HG02943 (cell line): Measurements from ENCODE around the gene PI4K2A.
"Not testable (repeated sequence)": the region's sequence is repeated elsewhere in the genome, so short reads cannot be mapped to it uniquely, and the experiment has no call there.

Source experiments
- ATAC-seq: cut with Tn5 transposase; IDR thresholded peaks from one replicate; pipeline ENCODE4 v1.9.1; 2021; ENCODE audit warnings: mild to moderate bottlenecking, low read depth, moderate library complexity; ENCODE audit not compliant: unreplicated experiment

Gene PI4K2A

DNA sequence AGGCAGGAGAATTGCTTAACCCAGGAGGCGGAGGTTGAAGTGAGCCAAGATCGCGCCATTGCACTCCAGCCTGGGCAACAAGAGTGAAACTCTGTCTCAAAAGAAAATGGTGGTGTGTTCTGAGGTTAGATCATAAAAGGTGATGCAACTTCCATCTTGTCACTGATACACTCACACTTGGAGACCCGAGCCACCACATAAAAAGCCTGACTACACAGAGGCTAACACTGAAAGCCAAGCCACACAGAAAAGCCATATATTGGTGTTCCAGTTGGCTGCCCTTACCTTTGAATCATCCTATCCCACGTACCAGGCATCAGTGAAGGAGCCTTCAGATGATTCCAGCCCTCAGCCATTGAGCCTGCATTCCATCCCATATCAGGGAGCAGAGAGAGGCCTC lies 11.2 kb upstream of the PI4K2A start:
- ATAC-seq = no peak

DNA sequence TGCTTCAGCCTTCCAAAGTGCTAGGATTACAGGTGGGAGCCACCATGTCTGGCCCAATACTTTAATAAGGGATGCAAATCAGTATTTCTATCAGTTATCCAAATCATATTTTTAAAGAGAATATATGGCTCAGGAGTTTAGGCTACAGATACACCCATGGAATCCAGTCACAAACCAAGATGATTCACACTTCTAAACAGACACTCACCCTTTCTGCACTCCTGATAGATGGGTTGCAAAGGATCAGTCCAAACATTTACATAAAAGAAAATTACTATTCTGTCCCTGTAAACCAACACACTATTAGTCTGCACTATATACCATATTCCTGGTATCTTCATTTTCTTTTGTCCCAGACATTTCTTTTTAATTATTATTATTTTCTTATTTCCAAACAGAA lies 9.4 kb upstream of the PI4K2A start:
- no peak for ATAC-seq

DNA sequence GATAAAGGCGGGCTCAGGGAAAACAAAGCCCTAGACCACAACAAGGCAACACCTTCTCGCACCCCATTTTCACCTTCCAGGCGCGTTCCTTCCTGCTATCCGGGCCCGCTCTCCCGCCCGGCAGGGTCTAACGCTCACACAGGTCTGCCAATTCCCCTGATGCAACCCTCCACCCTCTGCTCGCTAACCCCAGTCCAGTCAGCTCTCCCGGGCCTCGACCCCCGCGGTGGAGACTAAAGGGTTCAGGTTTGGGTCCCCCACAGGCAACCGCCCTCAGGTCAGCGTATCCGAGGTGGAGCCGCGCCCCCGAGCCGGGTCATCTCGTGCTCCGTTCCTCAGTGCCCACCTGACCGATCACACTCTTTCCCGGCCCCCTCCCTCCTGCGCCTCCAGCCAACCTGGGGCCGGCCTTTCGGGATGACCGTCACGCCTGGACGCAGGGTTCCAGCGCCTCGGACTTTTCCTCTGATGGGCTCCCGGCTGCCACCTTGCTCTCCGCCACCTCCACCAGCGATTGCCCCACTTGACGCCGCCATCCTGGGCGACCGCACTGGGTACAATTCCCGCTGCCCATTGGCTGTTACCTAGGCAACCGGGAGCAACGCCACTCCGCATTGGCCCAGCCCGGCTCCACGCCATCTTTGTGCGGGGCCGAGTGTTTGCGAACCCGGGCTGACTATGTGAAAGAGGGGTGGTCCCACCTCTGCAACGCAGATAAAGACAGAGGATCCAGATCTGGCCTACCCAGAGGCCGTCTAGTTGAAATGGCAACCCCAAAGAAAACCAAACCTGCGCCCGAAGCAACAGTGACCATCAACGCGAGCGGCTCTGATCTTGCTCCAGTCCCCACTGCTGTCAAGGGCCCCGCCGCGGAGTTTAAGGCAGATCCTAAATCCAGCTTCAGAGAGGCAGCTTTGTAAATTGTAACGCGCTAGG lies 7.3 kb upstream of the PI4K2A start, which contains the start of gene MORN4:
MORN4 (minus strand) TSS at position 552 of the 936 bp plus-strand sequence. CDS start 13,847 bp downstream, outside the sequence.
- ATAC-seq = peak; percentile 96

- ATAC-seq = no peak
Observed at GRCh38 chr10:97633921-97634320, 6.5 kb upstream of the PI4K2A start.

- no peak for ATAC-seq
Observed at GRCh38 chr10:97635577-97635976, 4.9 kb upstream of the PI4K2A start.

- not testable (repeated sequence) for ATAC-seq
Observed at GRCh38 chr10:97639090-97639489, 1.4 kb upstream of the PI4K2A start.

GRCh38 chr10:97640868-97641811 lies 669 bp downstream of the PI4K2A start:
- peak; percentile 28 for ATAC-seq

DNA sequence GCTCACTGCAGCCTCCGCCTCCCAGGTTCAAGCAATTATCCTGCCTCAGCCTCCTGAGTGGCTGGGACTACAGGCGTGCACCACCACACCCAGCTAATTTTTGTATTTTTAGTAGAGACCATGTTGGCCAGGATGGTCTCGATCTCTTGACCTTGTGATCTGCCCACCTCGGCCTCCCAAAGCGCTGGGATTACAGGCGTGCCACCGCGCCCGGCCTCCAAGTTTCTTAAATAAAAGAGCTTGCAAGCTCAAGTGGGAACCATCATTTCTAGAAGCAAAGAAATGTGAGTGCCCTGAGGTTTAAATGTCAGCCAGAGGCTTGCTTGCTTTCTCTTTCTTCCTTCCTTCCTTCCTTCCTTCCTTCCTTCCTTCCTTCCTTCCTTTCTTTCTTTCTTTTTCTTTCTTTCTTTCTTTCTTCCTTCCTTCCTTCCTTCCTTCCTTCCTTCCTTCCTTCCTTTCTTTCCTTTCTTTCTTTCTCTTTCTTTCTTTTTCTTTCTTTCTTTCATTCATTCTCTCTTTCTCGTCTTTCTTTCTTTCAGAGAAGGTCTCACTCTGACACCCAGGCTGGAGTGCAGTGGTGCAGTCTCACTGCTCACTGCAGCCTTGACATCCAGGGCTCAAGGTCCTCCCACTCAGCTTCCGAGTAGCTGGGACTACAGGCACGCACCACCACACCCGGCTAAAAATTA lies 2.1 kb downstream of the PI4K2A start:
- not testable (repeated sequence) for ATAC-seq

GRCh38 chr10:97643441-97643985 lies 3.0 kb downstream of the PI4K2A start:
- no peak for ATAC-seq

DNA sequence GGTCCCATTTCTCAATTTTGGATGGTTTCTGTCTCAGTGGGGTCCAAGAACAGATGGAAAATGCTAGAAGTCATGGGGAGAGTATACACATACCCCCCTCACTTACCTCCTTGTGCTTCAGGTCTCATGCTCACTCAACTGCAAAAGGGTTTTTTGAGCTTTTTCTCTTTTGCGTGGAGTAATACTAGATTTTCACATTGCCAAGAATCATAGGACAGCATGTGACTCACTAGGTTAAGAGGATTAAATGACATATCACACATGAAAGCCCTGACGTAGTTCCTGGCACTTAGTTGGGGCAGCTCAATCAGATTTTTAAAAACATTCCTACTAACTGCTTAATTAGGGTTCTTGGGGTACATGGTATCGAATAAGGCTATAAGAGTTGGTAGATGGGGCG lies 4.5 kb downstream of the PI4K2A start:
- ATAC-seq = no peak

DNA sequence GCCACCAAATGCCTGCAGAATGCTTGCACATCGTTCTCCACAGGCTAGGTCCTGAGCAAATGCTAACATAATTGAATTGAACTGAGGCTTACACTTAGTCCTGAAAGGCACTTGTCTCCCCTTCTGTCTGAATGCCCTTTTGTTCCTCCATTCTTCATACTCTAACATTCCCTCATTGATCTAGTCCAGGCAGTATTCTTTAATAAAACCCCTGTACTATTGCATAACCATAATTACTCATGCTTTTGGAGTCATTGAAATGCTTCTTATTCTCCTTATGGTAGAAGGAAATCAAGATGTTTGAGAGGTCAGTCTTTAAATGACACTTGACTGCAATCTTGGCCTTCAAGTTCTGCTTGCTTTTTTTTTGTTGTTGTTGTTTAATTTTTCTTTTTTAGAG lies 7.1 kb downstream of the PI4K2A start:
- no peak for ATAC-seq

- ATAC-seq = no peak
Observed at GRCh38 chr10:97648562-97649404, 8.3 kb downstream of the PI4K2A start.

DNA sequence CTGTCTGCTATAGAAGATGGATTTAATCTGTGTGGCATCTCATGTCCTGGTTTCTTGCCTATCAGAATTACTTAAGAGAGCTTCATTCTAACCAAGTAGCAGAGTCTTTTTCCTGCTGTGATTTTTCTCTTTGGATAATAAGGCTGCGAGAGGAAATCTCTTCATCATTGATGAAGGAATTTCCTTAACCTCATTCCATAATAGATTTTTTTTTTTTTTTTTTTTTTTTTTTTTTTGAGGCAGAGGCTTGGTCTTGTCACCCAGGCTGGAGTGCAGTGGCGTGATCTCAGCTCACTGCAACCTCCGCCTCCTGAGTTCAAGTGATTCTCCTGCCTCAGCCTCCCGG lies 8.9 kb downstream of the PI4K2A start:
- ATAC-seq = not testable (repeated sequence)

DNA sequence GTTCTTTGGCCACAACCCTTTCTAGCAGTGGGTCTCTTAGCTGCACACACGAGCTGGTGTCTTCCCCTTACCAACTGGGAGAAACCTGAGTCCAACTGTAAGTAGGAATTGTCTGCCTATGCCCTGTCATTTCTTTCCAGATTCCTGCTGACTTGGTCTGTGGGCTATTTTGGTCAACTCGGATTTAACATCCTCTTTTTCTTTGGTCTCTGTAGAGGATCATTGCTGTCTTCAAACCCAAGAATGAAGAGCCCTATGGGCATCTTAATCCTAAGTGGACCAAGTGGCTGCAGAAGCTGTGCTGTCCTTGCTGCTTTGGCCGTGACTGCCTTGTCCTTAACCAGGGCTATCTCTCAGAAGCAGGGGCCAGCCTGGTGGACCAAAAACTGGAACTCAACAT lies 10.3 kb downstream of the PI4K2A start:
- ATAC-seq = no peak

DNA sequence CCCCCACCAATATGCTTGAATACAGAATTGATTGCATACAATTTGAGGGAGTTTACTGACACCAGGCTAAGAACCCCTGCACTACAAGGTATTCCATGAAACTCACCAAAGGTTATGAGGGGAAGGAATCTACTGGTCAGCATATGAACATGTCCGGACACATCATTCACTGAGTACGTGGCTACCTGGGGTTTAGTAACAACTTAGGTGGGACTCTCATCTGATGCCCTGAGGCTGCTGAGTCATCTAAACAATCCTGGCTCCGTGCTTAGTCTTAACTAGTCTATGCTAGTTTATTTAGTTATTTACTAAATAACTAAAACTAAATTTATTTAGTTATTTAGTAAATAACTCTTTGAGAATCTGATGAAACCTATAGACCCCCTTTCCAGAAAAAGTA lies 11.3 kb downstream of the PI4K2A start:
- ATAC-seq = no peak

DNA sequence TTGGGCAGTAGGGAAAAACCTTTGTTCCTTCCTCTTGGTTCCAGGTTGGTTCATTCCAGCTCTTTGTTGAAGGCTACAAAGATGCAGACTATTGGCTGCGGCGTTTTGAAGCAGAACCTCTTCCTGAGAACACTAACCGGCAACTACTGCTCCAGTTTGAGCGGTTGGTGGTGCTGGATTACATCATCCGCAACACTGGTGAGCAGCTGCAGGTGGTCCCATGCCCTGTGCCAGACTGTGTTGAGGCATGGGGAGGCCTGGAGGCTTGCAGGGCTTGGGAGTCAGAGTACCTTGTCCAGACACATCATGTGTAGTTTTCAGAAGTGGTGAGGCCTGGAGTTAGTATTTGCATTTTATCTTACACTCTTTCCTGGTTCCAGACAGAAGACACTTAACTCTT lies 16.3 kb downstream of the PI4K2A start:
- ATAC-seq = no peak

GRCh38 chr10:97659589-97659988 lies 19.1 kb downstream of the PI4K2A start:
- ATAC-seq = no peak

GRCh38 chr10:97664282-97664850 lies 23.9 kb downstream of the PI4K2A start:
- no peak for ATAC-seq

DNA sequence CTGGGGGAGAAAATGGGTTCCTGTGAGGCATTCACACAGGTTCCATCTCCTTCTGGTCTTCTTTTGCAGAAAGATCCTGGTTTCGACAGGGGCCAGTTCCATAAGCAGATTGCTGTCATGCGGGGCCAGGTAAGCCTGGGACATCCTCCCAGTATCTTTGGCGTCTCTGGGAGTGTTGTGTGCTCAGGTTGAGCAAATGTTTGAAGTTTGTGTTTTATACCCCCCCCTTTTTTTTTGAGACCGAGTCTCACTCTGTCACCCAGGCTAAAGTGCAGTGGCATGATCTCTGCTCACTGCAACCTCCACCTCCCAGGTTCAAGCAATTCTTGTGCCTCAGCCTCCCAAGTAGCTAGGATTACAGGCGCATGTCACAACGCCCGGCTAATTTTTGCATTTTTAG lies 26.5 kb downstream of the PI4K2A start:
- ATAC-seq = no peak
